T-helper 2 cell treated with Interferon-gamma antibody and Interleukin-4, amounts not matched to agents 5 μg/mL and 100 μg/mL, for 36 hours (primary cell): ENCODE data around the gene DHRS7.

Experiments used
- DNase-seq: peaks from one replicate; pipeline ENCODE4 v3.0.0; 2021; ENCODE audit warnings: low spot score
- H3K27ac Mint-ChIP-seq: one replicate; pipeline ENCODE4 v1.8.0; 2021; ENCODE audit warnings: mild to moderate bottlenecking, mixed read lengths
- H3K27me3 Mint-ChIP-seq: one replicate; pipeline ENCODE4 v1.8.0; 2021; ENCODE audit warnings: low read depth, mixed read lengths
- H3K36me3 Mint-ChIP-seq: one replicate; pipeline ENCODE4 v1.8.0; 2021; ENCODE audit warnings: low read depth, mixed read lengths
- H3K4me1 Mint-ChIP-seq: one replicate; pipeline ENCODE4 v1.8.0; 2021; ENCODE audit warnings: low read depth, mixed read lengths
- H3K4me3 Mint-ChIP-seq: one replicate; pipeline ENCODE4 v1.8.0; 2022; ENCODE audit warnings: mild to moderate bottlenecking, moderate library complexity, mixed read lengths
- H3K9me3 Mint-ChIP-seq: one replicate; pipeline ENCODE4 v1.8.0; 2021; ENCODE audit warnings: mixed read lengths

The DHRS7 gene

DNA sequence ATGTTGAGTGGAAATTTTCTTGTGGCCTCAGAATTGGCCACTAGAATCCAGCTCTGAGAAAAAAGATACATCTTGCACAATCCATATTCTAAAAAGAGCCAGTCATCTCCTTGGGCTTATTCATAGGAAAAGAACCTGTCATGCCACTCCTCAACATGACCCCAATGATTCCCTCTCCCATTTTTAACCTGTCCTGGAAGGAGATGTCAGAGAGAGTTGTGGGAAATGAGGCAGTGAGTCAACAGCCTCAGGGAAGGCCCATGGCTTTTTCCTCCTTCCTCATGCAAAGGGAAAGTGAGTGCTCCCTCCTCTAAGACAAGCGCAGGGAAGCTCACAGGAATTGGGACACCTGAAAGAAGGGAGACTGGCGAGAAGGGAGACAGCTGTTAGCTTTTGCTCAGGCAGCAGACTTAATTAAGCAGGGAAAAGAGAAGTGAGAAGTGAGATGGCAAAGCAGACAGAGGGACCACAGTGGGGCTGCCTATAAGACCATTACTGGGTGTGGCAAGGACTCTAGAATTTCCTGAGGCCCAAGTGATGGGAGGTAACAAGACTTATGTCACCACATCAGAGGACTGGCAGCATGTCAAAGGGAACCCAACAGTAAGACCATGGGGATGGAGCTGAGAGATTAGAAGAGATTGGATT, 10.2 kb upstream of the DHRS7 start:
- no peak overlapping the region for H3K27ac Mint-ChIP-seq
- H3K27me3 Mint-ChIP-seq, result no peaks in the 10 kb centered on the region
- no peaks in the 10 kb centered on the region for H3K4me1 Mint-ChIP-seq
- no peak for DNase-seq
- no peak overlapping the region for H3K4me3 Mint-ChIP-seq
- H3K36me3 Mint-ChIP-seq, result no peaks in the 10 kb centered on the region
- H3K9me3 Mint-ChIP-seq, result peaks cover 3% of the 10 kb centered on the region

GRCh38 chr14:60174352-60175254, 9.4 kb upstream of the DHRS7 start:
- Mint-ChIP-seq H3K36me3 (no peaks in the 10 kb centered on the region), H3K27ac (no peak overlapping the region), H3K9me3 (peaks cover 3% of the 10 kb centered on the region), H3K4me1 (no peaks in the 10 kb centered on the region), H3K27me3 (no peaks in the 10 kb centered on the region), H3K4me3 (no peak overlapping the region)
- no peak for DNase-seq

GRCh38 chr14:60171690-60172089, 6.5 kb upstream of the DHRS7 start:
- Mint-ChIP-seq H3K4me1 (no peaks in the 10 kb centered on the region), H3K27ac (no peak overlapping the region), H3K36me3 (no peaks in the 10 kb centered on the region), H3K9me3 (no peaks in the 10 kb centered on the region), H3K27me3 (no peaks in the 10 kb centered on the region), H3K4me3 (no peak overlapping the region)
- DNase-seq, result no peak

DNA sequence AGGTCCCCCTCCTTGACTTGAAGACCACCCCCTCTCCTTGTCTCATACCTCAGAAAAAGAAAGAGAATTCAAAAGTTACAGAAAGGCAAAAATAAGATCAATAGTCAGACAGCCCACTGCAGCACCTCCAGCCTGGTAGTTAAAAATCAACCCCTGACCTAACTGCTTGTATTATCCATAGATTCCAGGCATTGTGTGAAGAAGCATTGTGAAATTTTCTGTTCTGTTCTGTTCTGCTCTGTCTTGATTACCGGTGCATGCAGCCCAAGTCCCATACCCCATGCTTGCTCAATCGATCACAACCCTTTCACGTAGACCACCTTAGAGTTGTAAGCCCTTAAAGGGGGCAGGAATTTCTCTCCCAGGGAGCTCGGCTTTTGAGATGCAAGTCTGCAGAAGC, 5.8 kb upstream of the DHRS7 start:
- DNase-seq, result no peak
- no peak overlapping the region for H3K27ac Mint-ChIP-seq
- no peaks in the 10 kb centered on the region for H3K36me3 Mint-ChIP-seq
- H3K27me3 Mint-ChIP-seq, result no peaks in the 10 kb centered on the region
- no peak overlapping the region for H3K4me3 Mint-ChIP-seq
- peaks cover 6% of the 10 kb centered on the region for H3K4me1 Mint-ChIP-seq
- H3K9me3 Mint-ChIP-seq, result no peaks in the 10 kb centered on the region

DNA sequence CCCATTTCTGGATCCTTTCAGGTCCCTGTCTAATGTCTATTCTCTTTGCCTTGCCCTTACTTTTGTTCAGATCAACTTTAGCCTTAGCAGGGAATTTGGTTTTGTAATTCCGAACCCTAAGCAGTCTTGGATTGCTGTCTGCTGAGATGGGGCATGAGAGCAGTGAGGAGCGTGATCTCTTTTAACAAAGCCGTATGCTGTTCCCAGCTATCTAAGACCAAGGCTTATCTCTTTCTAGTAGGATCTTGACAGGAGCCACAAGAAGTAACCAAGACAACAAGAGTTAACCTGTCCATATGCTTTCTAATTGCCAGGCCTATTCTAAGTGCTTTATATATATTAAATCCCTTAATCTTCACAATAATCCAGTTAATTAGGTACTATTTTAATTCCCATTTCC, 4.5 kb upstream of the DHRS7 start:
- peaks cover 12% of the 10 kb centered on the region for H3K4me1 Mint-ChIP-seq
- no peak overlapping the region for H3K4me3 Mint-ChIP-seq
- no peak for DNase-seq
- H3K9me3 Mint-ChIP-seq, result no peaks in the 10 kb centered on the region
- no peak overlapping the region for H3K27ac Mint-ChIP-seq
- H3K27me3 Mint-ChIP-seq, result no peaks in the 10 kb centered on the region
- H3K36me3 Mint-ChIP-seq, result no peaks in the 10 kb centered on the region

DNA sequence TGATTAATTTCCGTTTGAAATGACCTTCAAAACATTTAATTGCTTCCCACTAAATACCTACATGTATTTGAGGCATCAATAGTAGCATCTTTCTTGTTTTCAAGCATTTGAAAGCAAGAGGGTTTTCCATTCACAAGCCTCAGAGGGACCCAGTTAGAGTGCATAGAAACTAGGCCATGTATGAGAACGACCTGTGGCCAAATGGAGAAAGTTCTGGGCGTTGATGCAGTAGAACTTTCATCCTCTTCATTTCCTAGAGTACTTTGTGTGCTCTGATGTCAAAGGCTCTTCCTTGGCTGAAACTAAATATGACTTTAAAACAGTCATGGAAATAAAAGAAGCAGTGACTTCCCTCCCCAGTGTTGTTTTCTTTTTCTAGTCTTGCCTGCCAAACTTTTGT, 944 bp upstream of the DHRS7 start:
- no peaks in the 10 kb centered on the region for H3K27me3 Mint-ChIP-seq
- H3K9me3 Mint-ChIP-seq, result no peaks in the 10 kb centered on the region
- peak overlapping the region; percentile 76 for H3K4me3 Mint-ChIP-seq
- no peak for DNase-seq
- H3K36me3 Mint-ChIP-seq, result peaks cover 17% of the 10 kb centered on the region
- peak overlapping the region; percentile 88 for H3K27ac Mint-ChIP-seq
- H3K4me1 Mint-ChIP-seq, result peaks cover 25% of the 10 kb centered on the region

DNA sequence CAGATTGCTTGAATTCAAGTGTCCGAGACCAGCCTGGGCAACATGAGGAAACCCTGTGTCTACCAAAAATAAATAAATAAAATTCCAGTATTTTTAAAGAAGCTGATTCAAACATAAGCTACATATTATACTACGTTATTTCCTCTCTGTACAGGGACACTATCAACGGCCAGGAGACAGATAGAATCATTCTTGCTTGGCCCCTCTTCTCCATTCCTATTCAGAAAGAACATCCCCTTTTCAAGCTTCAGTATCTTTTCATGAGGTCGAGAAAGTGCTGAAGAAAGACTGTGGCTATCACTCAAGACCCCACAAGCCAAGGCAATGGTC, 314 bp upstream of the DHRS7 start:
- peak overlapping the region; percentile 88 for H3K27ac Mint-ChIP-seq
- peaks cover 20% of the 10 kb centered on the region for H3K36me3 Mint-ChIP-seq
- no peak for DNase-seq
- peak overlapping the region; percentile 76 for H3K4me3 Mint-ChIP-seq
- no peaks in the 10 kb centered on the region for H3K9me3 Mint-ChIP-seq
- H3K4me1 Mint-ChIP-seq, result peaks cover 25% of the 10 kb centered on the region
- no peaks in the 10 kb centered on the region for H3K27me3 Mint-ChIP-seq

DNA sequence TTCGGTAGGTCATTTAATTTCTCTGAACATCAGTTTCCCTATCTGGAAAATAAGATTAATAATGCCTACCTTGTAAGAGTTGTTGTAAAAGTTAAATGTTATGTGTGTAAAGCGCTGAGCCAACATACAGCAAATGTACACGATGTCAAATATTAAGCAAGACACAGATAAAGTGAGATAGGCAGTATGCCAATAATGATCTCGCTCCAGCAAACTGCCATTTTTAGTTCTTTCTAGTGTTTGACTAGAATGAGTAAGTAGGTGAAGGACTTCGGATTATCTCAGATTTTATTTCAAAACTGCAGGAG, 840 bp downstream of the DHRS7 start:
- DNase-seq, result no peak
- Mint-ChIP-seq H3K4me3 (peak overlapping the region; percentile 97), H3K27ac (peak overlapping the region; percentile 99), H3K27me3 (no peaks in the 10 kb centered on the region), H3K9me3 (no peaks in the 10 kb centered on the region), H3K36me3 (peaks cover 24% of the 10 kb centered on the region), H3K4me1 (peaks cover 29% of the 10 kb centered on the region)

- Mint-ChIP-seq H3K4me3 (peak overlapping the region; percentile 97), H3K9me3 (no peaks in the 10 kb centered on the region), H3K4me1 (peaks cover 34% of the 10 kb centered on the region), H3K27me3 (no peaks in the 10 kb centered on the region), H3K27ac (no peak overlapping the region), H3K36me3 (peaks cover 24% of the 10 kb centered on the region)
- no peak for DNase-seq
Measured at GRCh38 chr14:60163693-60164092, 1.5 kb downstream of the DHRS7 start.

DNA sequence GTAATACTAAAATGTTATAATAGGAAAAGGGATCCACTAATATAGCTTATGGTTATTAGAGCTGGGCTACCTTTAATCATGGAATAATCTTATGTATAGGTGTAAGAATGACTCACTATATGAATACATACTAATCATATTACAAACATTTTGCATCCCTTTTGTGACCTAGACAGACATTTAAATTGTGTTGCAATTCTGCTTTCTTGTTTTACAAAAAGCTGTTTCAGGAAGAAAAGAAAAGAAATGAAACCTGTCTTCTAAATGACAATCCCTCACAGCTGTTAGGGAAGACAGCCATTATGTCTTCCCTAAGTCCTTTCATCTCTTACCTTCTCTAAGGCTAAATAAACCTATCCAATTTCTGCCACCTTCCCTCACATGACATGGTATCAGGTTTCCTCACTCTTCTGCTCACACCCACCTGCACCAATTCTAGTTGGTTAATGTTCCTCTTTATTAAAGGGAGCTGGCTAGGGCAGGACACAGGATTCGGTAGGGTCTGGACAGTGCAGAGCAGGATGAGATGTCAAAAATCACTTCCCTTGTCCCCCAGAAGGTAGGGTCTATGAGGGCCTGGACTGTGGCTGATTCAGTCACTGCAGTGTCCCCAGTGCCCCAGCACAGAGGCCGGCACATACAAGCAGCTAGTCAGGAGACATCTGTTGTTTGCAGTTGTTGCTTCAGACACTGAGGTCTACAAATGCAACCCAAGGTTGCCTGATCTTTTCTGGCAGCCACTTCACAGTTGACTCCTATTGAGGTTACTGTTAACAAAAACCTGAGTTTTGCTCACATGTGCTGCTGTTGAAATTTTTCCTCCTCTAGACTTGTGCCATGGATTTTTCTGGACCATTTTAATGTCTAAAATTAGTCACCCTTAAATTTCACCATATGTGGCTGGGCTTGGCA, 3.7 kb downstream of the DHRS7 start:
- no peaks in the 10 kb centered on the region for H3K27me3 Mint-ChIP-seq
- DNase-seq, result no peak
- no peaks in the 10 kb centered on the region for H3K9me3 Mint-ChIP-seq
- H3K4me1 Mint-ChIP-seq, result peaks cover 40% of the 10 kb centered on the region
- no peak overlapping the region for H3K4me3 Mint-ChIP-seq
- no peak overlapping the region for H3K27ac Mint-ChIP-seq
- H3K36me3 Mint-ChIP-seq, result peaks cover 29% of the 10 kb centered on the region

GRCh38 chr14:60160422-60160821, 4.8 kb downstream of the DHRS7 start:
- Mint-ChIP-seq H3K27me3 (no peaks in the 10 kb centered on the region), H3K4me3 (no peak overlapping the region), H3K4me1 (peaks cover 36% of the 10 kb centered on the region), H3K36me3 (peaks cover 31% of the 10 kb centered on the region), H3K27ac (no peak overlapping the region), H3K9me3 (no peaks in the 10 kb centered on the region)
- no peak for DNase-seq

DNA sequence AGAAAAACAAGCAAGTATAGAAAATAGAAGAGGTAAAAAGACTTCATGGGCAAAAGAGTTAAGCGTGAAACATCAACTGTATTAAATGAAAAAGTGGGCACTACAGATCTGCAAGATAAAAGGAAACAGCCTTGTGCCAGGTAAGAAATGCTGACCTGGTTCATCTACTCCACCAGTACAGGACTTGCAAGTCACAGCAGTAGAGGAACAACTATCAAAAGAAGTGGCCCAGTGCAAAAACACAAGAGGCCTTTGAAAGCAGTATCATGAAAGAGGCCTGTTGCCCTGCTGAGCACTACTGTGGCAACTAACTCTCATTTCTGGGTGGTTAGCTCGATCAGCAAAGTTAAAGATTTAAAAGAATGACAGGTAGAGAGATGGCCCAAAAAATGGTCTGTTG, 10.5 kb downstream of the DHRS7 start:
- H3K4me1 Mint-ChIP-seq, result peaks cover 48% of the 10 kb centered on the region
- no peak for DNase-seq
- no peaks in the 10 kb centered on the region for H3K9me3 Mint-ChIP-seq
- H3K27ac Mint-ChIP-seq, result peak overlapping the region; percentile 32
- H3K36me3 Mint-ChIP-seq, result peaks cover 43% of the 10 kb centered on the region
- peak overlapping the region; percentile 61 for H3K4me3 Mint-ChIP-seq
- no peaks in the 10 kb centered on the region for H3K27me3 Mint-ChIP-seq

GRCh38 chr14:60153991-60154390, 11.2 kb downstream of the DHRS7 start:
- peak overlapping the region; percentile 61 for H3K4me3 Mint-ChIP-seq
- peaks cover 44% of the 10 kb centered on the region for H3K36me3 Mint-ChIP-seq
- no peaks in the 10 kb centered on the region for H3K27me3 Mint-ChIP-seq
- no peaks in the 10 kb centered on the region for H3K9me3 Mint-ChIP-seq
- H3K27ac Mint-ChIP-seq, result peak overlapping the region; percentile 71
- DNase-seq, result no peak
- H3K4me1 Mint-ChIP-seq, result peaks cover 41% of the 10 kb centered on the region

DNA sequence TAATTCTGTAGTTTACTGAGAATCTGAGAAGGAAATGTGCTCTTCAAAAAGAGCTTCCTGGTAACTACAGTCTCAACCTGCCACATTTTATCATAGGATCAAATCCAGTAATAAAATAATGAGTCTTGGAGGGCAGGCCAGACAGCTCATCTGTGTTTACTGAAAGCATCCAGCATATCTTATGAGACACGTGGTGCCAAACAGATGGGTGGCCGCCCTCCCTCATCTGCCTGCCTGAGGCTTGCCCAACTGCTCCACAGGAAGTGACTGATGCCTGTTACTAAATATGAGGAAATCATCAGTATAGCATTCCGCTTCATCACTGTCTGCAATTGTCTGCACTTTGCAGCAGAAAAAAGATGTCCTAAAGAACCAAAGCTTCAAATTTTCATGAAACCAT, 13.5 kb downstream of the DHRS7 start:
- Mint-ChIP-seq H3K27me3 (no peaks in the 10 kb centered on the region), H3K4me3 (peak overlapping the region; percentile 47), H3K36me3 (peaks cover 50% of the 10 kb centered on the region), H3K27ac (peak overlapping the region; percentile 82), H3K9me3 (no peaks in the 10 kb centered on the region), H3K4me1 (peaks cover 36% of the 10 kb centered on the region)
- DNase-seq, result peak; percentile 73
